Activated T-cell treated with anti-CD3 and anti-CD28 coated beads for 4 hours (primary cell): ENCODE measurements around the gene PDE2A.

ENCODE experiments used
- DNase-seq: peaks from one replicate; pipeline ENCODE4 v3.0.0-alpha.2; 2020

Gene PDE2A

DNA sequence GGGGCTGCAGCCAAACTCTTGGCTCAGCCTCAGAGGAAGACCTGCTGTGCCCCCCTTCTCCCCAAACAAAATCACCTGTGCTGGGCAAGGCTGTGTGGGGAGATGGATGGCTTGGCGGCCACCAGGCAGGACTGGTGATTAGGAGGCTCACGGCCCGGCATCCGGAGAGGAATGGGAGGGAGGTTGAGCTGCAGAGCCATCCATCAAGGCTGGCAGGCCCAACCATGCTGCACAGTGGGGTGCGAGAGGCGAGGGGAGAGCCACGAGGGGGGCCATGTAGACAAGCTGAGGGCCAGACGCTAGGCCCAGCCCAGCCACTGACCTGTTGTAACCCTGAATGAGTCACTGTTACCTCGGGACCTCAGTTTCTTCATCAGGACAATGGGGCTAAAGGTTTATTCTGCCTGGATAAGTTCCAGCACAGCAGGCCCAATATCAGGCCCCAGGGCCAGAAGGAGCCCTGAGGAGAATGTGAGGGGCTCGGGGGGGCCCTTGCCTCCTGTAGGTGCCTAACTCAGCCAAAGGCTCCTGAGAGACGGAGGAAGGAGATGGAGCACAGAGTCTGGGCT lies 18.2 kb downstream of the PDE2A start:
- DNase-seq, result no peak

DNA sequence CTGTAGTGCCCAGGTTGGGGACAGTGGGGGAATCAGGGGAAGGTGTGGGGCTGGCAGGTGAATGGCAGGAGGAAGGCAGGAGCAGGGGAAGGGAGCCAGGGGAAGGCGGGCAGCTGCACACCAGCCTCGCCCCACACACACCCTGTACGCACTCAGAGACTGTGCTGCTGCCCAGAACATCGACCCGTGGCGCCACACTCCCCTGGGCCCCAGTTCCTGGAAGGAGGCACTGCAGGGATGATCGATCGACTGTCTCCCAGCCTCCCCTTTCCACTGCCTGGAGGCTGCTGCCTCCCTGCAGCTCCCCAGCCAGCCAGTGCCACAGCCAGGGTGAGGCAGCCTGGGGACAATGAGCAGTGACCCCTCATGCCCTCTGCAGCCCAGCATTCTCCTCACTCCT lies 19.2 kb downstream of the PDE2A start:
- no peak for DNase-seq

DNA sequence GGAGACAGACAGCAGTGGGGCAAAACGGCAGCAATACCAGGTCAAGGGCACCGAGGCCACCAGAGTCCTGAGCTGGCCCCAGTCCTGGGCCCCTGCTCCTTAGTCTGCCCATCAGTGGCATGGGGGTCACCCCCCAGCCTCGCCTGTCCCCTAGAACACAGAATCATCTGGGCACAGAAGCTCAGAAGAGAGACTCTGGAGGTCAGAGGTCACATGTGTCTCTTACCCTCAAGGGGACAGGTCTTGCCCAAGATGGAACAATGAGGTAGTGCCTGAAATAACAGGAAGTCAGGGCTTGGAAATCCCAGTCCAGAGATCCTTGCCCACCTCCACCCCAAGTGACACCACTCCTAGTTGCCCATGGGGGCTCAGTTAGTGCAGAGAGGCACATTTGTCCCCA lies 20.6 kb downstream of the PDE2A start:
- no peak for DNase-seq

DNA sequence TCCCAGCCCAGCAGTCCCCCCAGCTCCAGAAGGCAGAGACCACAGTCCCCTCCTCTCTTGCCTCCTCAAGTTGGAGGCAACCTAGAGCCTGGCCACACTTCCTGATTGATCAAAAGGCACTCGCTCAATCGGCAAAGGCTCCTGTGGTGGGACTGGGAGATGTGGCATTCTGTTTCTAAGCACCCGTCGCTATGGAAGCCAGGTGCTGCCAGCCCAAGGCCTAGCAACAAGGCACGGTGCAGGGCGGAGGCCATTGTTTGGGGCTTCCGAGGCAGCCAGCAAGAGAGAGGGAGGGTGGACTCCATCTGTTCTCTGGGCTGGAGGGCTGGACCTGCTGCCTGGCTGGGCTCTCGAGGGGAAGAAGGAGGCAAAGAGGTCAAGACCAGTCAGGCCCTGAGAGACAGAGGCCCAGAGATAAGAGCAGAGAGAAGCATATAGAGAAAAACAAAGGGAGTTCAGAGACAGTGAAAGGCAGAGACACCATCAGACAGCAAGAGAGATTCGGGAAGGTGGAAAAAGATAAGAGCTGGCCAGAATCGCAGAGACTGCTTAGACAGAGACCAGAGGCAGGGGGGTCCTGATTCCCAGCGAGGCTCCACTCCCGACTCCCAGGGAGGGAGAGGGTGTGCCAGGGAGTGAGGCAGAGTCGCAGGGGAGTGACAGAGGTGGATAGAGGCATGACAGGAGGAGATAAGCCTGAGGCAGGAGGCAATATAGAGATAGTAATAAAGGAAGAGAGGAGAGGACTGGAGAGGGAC lies 21.2 kb downstream of the PDE2A start:
- no peak for DNase-seq

DNA sequence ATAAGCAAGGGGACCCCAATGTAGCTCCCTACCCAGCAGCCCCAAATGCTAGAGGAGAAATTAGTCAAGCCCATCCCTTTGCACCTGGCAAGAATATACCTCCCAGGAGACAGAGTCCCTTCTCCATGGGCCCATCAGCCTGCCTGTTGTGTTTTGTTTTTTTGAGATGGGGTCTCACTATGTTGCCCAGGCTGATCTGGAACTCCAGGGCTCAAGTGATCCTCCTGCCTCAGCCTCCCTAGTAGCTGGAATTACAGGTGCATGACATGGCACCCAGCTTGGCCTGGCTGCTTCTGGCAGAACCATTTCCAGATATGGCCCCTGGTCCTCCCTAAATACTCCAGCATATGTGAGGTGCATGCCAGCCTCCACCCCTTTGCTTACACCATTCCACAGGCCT lies 22.1 kb downstream of the PDE2A start:
- DNase-seq, result no peak

DNA sequence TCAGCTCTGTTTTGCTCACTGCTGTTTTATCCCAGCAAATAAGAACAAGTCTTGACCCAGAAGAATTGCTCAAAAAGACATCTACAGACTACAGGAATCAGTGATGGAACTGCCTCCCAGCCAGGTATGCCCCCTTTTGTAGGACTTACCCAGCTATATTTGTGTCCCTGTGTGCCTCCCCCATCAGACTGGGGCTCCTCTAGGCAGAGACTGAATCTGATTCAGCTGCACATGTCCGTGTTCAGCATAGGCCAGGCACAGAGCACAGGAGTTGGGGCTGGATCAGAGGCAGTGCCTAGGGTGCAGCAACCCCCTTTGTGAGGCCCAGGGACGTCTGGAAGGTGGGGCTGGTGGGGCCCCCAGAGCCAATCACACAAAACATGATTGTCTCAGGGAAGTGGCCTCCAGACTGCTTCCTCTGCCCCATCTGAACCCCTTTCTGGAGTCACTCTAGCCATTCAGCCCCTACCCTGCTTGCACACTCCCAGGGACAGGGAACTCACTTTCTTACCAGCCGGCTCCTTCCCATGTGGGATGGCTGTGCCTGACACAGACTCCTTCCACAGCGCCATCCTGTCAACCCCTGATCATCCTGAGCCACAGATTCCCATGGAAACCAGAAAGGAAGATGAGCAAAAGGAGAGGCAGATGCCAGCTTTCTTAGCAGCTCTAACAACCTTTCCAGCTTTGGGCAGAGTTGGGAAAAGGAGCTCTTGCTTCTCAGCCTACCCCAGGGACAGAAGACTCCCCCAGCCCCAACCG lies 24.8 kb downstream of the PDE2A start:
- no peak for DNase-seq

DNA sequence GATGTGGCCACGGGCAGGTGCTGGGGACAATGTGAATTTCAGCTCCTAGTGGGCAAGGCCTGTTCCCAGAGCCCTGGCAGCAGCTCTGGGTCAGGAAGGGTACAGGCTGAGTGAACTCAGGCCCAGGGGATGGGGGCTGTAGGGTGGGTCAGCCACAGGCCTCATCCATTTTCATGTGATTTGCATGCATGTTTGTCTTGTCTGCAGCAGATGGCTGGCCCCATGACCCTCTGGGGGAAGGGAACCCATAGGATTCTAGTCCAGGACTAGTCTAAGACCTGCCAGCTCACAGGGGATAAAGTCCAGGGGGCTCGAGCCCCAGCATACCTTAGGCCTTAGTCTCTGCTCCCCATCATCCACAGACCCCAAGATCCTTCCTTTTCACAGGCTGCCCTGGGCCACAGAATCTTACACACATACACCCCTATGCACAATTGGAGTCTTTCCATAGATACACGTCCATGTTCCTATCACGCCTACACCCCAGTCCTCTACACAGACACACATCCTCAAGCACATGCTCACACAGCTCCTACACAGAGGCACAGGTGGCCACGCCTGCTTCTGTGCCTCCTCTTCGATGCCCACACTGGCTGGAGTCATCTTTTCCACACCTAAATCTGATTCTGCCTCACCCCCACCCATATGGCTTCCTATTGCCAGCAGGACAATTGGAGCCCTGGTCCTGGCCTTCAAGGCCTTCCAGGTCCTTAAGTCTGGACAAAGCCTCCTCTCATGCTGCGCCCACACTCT lies 25.7 kb downstream of the PDE2A start:
- no peak for DNase-seq

DNA sequence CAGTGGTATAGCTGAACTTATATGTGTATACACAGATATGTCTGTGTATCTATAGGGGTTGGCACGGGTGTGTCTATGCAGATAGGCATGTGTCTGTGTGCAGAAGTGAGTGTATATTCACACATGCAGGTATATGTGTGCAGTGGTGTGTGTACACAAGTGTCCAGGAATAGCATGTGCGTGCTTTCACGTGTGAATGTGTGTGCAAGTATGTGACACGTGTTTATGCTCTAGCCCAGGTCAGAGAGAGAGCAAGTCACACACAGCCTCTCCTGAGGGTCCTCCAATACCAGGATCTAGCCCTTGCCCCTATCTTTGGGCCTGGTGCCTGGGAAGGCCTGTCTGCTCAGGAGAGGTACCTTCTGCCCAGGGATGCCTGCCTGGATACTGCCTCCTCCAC lies 26.3 kb downstream of the PDE2A start:
- no peak for DNase-seq

DNA sequence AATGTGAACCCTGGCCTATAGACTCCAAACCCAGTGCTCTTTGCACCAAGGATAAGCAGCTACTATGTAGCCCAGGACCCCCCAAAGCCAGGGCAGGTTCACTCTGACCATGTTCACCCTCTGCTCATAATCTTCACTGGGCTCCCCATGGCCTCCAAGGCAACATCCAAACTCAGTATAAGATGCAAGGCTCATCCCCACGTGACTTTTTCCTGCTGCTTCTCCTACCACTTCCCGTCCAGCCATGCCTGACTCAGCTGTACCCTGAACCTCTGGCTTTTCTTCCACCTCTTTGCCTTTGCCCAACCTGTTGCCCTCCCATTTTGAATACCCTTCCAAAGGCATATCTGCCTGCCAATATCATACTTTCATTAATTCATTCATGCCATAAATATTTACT lies 27.8 kb downstream of the PDE2A start:
- no peak for DNase-seq

DNA sequence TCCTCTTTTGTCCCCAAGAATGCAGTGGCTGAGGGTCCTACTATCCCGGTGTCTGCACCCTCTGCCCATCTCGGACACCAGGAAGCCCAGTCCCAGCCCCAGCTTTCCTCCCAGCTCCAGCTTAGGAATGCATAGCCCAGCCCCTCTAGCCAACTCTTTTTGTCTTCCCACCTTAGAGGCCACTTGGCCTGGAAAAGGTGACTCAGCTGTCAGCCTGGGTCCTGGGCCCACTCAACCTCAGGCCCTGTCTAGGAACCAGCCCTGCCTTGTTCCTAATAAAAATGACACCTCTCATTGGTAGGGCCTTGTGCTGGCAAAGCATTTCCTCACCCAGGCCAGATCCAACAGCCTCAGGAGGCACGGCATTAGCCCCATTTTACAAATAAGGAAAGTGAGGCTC lies 28.2 kb downstream of the PDE2A start:
- no peak for DNase-seq

DNA sequence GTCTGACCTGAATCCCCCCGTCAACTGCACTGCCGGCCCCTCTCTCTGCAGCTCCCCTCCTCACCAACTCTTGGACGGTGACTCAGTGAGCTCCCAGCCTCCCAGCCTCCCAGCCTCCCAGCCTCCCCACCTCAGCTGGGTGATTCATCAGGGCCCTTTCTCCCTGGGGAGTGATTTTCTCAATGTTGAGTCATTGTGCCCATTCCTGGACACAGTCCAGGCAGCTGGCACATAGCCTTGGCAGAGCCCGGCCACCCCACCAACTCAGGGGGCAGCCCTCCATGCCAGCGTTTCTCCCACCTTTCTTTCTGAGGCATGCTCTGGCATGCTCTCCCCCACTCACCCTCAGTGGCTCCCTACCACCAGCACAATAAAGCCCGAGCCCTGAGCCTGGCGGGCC lies 30.7 kb downstream of the PDE2A start:
- no peak for DNase-seq

DNA sequence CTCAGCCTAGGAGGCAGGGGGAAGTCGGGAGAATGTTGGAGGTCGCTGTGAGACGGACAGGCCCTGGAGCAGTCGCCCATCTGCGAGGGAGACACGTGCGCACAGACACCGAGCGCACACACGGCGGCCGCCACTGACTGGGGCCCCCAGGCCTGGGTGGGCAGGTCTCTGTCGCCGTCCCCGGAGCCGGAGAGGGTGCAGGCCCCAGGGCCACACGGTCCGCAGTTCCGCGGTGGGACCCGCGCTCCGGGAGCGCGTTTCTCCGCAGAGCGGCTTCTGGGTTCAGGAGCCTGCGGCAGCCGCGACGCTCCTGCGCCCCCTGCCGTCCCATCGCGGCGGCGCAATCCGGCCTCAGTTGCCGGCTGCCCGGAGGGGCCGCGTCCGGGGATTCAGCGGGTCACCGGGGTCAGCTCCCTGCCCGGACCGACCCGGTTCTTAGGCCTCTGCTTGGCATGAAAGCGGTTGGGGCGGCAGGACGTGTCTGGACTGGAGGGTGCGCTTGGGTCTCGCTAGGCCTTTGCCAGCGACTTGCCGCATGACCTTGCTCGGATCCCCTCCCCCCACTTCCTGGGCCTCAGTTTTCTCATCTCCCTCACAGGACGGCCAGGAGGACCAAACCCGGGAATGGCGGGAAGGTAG lies 31.2 kb downstream of the PDE2A start:
- peak; percentile 50 for DNase-seq

DNA sequence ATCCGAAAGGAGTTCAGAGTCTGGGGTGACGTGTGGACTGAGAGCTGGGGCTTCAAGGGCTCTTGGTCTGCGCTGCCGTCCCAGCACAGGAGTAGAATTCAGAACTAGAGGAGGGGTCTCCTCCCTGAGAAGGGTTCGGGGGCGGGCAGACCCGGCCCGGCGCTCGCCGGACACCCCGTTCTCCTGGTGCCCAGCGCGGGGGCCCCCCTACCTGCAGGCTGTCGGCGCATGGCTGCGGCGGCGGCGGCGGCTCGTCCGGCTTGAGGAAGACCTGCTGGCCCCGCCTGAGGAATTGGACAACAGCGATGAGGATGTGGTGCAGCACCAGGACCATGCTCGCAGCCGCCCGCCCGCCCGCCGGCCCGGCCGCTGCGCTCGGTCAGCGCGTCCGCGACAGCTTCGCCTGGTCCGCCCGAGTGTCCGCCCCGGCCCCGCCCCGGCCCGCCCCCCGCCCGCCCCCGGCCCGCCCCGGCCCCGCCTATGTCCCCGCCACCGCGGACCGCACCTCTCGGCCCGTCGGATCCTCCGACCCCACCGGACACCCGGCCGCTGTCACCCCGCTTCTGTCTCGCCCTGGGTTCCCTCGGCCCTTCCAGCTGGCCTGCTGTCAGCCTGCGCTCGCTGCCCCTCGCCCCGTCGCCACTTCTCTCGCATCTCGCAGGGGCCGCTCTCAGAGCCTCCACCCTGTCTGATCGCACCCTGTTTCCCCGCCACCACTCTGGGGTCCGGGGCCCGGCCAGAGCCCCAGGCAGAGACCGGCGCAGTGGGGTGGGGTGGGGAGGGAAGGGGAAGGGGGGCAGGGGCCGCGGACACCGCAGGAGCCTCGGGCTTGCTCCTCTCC lies 32.0 kb downstream of the PDE2A start:
- no peak for DNase-seq

DNA sequence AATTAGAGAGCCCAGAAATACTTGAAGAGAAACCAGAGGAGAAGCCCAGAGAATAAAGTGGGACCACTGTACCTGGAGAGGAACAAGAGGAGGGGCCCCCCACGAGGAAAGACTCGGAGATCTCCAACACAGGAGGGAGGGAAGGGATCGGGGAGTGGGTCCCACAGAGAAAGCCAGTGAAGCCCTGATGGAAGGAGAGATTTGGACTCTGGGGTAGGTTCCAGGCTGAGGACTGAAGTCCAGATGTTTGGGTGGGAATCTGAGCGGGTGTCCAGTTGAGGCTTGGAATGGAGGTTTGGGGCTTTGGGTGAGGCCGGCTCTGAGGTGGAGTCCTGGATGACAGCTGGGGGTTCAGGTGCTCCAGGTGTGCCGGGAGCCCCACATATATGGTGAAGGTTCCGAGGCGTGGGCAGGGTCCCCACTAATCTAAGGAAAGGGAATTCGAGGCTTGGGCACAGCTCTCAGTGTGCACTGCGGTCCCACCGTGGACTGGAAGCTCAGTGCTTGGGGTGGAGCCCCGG lies 32.6 kb downstream of the PDE2A start:
- no peak for DNase-seq

DNA sequence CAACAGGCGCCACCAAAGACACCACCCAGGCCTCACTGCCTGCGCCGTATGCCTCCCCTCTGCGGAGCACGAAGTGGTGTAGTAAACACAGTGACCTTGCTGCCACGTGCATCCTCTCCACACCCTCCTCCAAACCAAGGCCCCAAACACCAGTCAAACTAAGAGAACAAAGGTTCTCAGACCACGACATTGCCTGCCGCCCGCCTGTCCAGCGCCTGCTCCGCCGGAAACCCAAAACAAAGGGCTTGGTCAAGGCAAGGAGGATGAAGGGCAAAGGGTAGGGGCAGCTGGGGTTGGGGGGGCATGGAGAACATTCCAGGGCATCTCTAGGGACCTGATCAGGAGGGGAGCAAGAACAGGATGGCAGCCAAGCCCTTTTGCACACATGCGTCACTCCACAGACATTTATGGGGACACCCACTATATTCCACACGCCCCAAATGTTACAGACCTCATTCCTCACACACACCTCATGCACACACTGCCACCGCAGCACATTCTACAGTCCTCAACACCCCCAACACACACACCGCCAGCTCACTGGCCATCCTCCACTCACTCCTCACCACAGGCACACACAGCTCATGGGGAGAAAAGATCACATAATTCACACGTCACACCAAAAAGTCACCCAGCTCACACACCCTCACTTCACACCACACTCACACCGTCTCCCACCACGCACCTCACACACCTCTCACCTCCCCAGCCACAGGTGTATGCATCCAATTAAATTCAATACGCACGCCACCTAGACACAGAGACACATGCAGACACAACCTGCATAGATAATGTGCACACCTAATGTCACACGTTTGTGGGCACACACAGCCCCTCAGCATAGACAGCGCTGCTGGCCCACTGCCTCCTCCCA lies 34.5 kb downstream of the PDE2A start:
- no peak for DNase-seq

DNA sequence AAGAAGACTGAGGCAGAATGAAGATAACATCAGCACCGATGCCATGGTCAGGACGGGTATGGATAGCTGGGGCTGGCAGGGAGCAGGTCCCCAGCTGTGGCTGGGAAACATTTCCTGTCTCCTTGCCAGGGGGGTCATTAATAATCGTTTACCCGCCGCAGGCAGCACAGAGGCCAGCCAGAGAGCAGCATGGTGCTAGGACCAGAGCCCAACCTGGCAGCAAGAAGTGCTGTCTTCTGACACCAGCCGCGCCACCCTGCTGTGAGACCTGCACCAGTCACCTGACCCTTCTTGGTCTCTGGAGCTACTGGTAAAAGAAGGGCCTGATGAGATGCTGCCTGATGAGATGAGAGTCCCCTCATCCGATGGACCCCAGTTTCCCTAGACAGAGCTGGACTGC lies 36.3 kb downstream of the PDE2A start:
- no peak for DNase-seq

DNA sequence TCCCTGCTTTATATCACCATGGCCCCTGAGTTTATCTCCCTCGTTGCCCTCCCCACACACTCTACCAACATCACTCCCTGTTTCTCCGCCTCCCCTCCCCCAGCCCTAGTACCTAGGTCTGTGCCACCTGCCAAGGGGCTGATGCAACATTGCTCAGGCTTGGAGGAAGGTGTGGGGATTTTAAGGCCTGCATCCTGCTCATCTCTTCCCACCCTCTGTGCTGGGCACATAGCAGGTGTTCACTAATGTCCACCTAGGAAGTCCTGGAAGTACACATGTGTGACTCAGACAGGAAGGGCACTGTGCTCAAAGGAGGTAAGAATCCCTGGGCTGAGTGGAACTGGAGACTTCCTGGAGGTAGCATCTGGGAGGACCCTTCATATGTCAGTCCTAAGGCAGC lies 37.0 kb downstream of the PDE2A start:
- DNase-seq, result no peak

DNA sequence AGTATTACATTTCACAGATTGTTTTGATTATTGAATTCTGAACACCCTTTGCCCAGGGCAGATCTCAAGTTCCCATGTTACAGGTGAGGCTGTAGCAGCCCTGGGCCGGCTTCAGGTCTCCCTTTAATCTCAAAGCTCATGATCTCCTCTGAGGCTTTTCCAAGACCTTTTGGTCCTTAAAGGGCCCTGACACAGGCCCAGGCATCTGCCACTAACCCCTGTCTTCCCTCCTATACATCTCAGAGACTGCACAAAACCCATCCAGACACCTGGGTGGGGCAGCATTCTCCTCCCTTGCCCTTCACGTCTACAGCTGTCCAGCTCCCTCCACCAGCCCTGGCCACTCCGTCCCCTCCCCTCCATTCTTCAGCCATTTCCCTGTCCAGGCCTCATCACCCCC lies 37.8 kb downstream of the PDE2A start:
- no peak for DNase-seq

DNA sequence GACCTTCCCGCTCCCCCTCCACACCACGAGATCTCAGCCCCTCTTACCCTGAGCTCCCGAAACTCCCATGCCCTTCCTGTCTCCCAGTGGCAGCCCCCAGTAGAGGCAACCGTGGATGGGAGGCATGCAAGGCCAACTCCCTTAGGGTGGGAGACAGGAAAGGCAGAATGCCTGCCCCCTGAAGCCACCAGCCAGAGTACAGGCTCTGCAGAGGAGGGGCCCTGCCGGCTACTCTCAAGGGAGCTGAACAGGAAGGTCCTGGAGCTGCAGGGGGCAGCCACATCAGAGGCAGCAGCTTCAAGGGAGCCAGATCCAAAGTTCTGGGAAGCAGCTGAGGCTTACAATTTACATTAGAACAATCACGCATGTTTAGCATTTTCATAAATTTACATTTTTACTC lies 38.3 kb downstream of the PDE2A start:
- no peak for DNase-seq

DNA sequence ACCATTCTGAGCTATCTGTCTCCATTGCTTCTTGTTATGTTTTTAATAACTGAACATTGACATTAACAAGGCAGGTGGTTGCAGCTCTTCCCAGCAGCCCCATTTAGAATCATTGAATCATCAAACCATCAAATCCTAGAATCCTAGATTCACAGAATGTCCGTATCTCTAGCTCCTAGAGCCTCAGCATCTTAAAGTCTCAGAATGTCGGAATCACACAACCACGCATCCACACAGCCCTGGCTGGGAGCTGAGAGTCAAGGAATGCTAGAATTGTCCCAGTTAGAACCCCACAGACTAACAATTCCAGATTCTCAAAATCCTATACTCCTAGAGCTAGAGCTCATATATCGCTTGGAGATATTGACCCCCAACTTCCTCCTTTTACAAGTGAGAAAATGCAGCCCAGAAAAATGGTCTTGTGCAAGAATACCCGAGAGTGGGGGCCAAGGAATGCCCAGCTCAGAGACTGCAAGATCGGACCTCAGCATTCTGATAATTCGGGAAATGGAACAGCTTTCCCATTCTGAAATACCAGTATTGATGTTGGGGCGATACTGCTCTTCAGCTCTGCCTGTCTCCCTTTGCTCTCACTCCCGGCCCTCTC lies 38.8 kb downstream of the PDE2A start:
- no peak for DNase-seq
